A673 (cell line): ENCODE measurements around the gene GPSM1. TPM values are rescaled to one million over a fixed set of nuclear protein-coding genes. Genes with fewer than 3 reads are reported as not detected.

Experiments
- BruUV-seq: library from RNA; stranded (reverse); fragments of 400-500 nt; replicated peaks from 2 replicates; lab custom pipeline; 2021; lab: Mats Ljungman, UMichigan
- CTCF ChIA-PET: fragments of 300-600 bp; sonication (Branson Sonifier 250); formaldehyde crosslinking; loops from one replicate; lab custom pipeline; 2022; ENCODE audit warnings: antibody characterized with exemption; lab: Charles Lee
- POLR2A ChIA-PET: fragments of 300-600 bp; sonication (Branson Sonifier 250); formaldehyde crosslinking; loops from one replicate; lab custom pipeline; 2022; ENCODE audit warnings: antibody characterized with exemption; ENCODE audit not compliant: low non-redundant PET; lab: Charles Lee
- DNase-seq: peaks from one replicate; pipeline ENCODE4 v3.0.0-alpha.2; 2015; ENCODE audit warnings: low spot score
- H3K27ac ChIP-seq: fragments of 200-600 bp; sonication (generic); 2 replicates; pipeline ENCODE4 v1.5.1; 2016; ENCODE audit warnings: mixed run types, low read depth, mild to moderate bottlenecking, mixed read lengths, antibody characterized with exemption, low read length; ENCODE audit not compliant: poor library complexity, severe bottlenecking
- H3K27me3 ChIP-seq: fragments of 200-600 bp; sonication (generic); replicated peaks from 2 replicates; pipeline ENCODE4 v1.6.1; 2017; ENCODE audit warnings: mixed run types, low read depth, mild to moderate bottlenecking, mixed read lengths, antibody characterized with exemption, low read length; ENCODE audit not compliant: insufficient read depth, poor library complexity
- H3K36me3 ChIP-seq: fragments of 200-600 bp; sonication (generic); 2 replicates; pipeline ENCODE4 v1.6.1; 2016; ENCODE audit warnings: mixed run types, mild to moderate bottlenecking, mixed read lengths, antibody characterized with exemption, low read length; ENCODE audit not compliant: insufficient read depth, poor library complexity, severe bottlenecking
- H3K4me1 ChIP-seq: fragments of 200-600 bp; sonication (generic); 2 replicates; pipeline ENCODE4 v1.6.1; 2017; ENCODE audit warnings: mixed run types, mild to moderate bottlenecking, mixed read lengths, antibody characterized with exemption, low read length; ENCODE audit not compliant: insufficient read depth, poor library complexity, severe bottlenecking
- H3K4me3 ChIP-seq: fragments of 200-600 bp; sonication (generic); 2 replicates; pipeline ENCODE4 v1.5.1; 2016; ENCODE audit warnings: low read depth, mixed run types, mild to moderate bottlenecking, mixed read lengths, low read length; ENCODE audit not compliant: poor library complexity, severe bottlenecking
- H3K9me3 ChIP-seq: fragments of 200-600 bp; sonication (generic); 2 replicates; pipeline ENCODE4 v1.6.1; 2016; ENCODE audit warnings: mixed run types, low read depth, mild to moderate bottlenecking, mixed read lengths, antibody characterized with exemption, low read length; ENCODE audit not compliant: poor library complexity, severe bottlenecking
- EZH2 ChIP-seq: fragments of 200-600 bp; sonication (generic); IDR thresholded peaks from 2 replicates; pipeline ENCODE4 v1.6.1; 2017; ENCODE audit warnings: borderline replicate concordance, low read depth, mild to moderate bottlenecking, mixed read lengths, antibody characterized with exemption, low read length; ENCODE audit not compliant: poor library complexity, severe bottlenecking
- intact Hi-C: fragments of 100-400 bp; cut with micrococcal nuclease; formaldehyde crosslinking; loops from one replicate; pipeline ENCODE4 v1.10.0; 2022; ENCODE audit not compliant: unreplicated experiment
- total RNA-seq: library from RNA; stranded (reverse); gene quantifications from 2 replicates; pipeline ENCODE4 v1.2.3, GENCODE V29; 2021

GPSM1 gene
- total RNA-seq, 1 experiment from 2014 or later = 36.4 TPM

DNA sequence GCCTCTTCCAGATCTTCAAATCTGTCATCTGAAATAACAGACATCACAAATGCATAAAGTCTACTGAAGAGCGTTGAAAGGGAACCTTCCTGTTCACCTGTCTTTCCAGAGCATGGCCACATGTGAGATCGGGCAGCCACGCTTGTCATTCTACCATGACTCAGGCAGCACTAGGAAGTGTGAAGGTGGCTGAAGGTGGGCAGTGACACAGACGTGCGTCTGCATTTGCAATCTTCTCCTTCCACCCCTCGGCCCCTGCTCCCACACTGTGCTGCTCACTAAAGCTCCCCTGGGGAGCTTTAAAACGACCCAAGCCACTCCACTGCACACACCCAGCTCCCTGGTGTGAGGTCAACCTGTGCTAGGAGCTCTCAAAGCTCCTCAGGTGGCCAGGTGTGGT is 80.6 kb downstream of the GPSM1 start:
- DNase-seq = no peak
- intact Hi-C loops = no loop called here
- CTCF ChIA-PET = no interaction called here

More for the DNA sequence above, 80.6 kb downstream of the GPSM1 start:
- H3K4me1 ChIP-seq = peaks cover 10% of the 10 kb centered on the region
- no TSS peak for BruUV-seq
- H3K27ac ChIP-seq = no peak overlapping the region
- H3K9me3 ChIP-seq = no peaks in the 10 kb centered on the region
- TF ChIP-seq EZH2 = no peak
- no peak overlapping the region for H3K4me3 ChIP-seq
- POLR2A ChIA-PET = no interaction called here
- peaks cover 60% of the 10 kb centered on the region for H3K36me3 ChIP-seq
- H3K27me3 ChIP-seq = no peaks in the 10 kb centered on the region

Other genes with a start within 250 kb of the GPSM1 start
- gene NACC2, start 232.2 kb upstream of the GPSM1 start, total RNA-seq = 19.5 and 22.7 TPM in 2 replicates
- 44.7 and 48.4 TPM in 2 replicates for gene TMEM250, start 208.7 kb upstream of the GPSM1 start, total RNA-seq
- gene LHX3, start 122.4 kb upstream of the GPSM1 start, total RNA-seq = 0.11 TPM in 1 of 2 replicates, not detected in the other
- gene QSOX2, start 81.7 kb upstream of the GPSM1 start, total RNA-seq = 38.0 and 43.7 TPM in 2 replicates
- gene CCDC187, start 23.4 kb upstream of the GPSM1 start, total RNA-seq = not detected in 2 replicates
- gene DNLZ, start 36.2 kb downstream of the GPSM1 start, total RNA-seq = 32.7 and 37.3 TPM in 2 replicates
- gene CARD9, start 46.1 kb downstream of the GPSM1 start, total RNA-seq = 4.8 and 5.4 TPM in 2 replicates
- 22.9 and 24.8 TPM in 2 replicates for gene SNAPC4, start 72.6 kb downstream of the GPSM1 start, total RNA-seq
- 135 and 146 TPM in 2 replicates for gene ENTR1, start 83.1 kb downstream of the GPSM1 start, total RNA-seq
- gene PMPCA, start 83.1 kb downstream of the GPSM1 start, total RNA-seq = 84.1 and 94.8 TPM in 2 replicates
- gene INPP5E, start 112.3 kb downstream of the GPSM1 start, total RNA-seq = 26.2 and 27.7 TPM in 2 replicates
- 72.9 and 73.7 TPM in 2 replicates for gene SEC16A, start 155.5 kb downstream of the GPSM1 start, total RNA-seq
- 37.2 and 50.2 TPM in 2 replicates for gene NOTCH1, start 218.5 kb downstream of the GPSM1 start, total RNA-seq